Measurements from ENCODE around the gene HOXB3.

The HOXB3 gene

DNA sequence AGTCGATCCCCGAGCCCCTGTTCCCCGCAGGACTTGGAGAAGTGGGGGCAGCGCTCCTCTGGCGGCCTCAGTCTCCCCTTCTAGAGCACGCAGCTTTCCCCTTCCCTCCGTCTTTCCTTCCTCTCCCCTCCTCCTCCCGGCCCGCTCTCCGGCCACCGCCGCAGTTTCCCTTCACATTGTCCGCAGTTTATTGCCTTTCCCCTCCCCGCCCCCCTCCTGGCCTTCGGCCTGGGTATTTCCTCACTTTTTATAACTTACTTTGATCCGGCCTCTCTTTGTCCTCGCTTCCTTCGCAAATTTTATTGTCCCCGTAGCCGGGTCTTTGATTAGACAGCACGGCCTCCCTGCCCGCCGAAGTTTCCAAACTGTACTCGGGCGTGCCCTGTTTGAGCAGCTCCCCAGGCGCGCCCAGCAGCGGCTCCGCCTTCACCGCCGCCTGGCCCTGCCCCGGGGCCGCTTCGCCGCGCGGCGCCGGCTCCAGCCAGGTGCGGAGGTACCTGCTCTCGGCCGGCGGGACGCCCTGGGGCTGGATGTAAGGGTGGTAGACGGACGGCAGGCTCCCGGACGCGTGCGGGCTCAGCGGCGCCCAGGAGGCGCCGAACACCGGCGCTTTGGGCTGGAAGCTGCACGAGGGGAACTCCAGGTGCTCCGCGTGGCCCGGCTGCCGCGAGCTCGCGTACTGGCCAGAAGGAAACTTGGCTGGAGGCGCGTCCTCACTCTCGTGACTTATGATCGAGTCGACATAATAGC, 35.6 kb upstream of the HOXB3 start:
- DNase-seq: peak in 2 of 3 experiments; percentile 67 to 80

DNA sequence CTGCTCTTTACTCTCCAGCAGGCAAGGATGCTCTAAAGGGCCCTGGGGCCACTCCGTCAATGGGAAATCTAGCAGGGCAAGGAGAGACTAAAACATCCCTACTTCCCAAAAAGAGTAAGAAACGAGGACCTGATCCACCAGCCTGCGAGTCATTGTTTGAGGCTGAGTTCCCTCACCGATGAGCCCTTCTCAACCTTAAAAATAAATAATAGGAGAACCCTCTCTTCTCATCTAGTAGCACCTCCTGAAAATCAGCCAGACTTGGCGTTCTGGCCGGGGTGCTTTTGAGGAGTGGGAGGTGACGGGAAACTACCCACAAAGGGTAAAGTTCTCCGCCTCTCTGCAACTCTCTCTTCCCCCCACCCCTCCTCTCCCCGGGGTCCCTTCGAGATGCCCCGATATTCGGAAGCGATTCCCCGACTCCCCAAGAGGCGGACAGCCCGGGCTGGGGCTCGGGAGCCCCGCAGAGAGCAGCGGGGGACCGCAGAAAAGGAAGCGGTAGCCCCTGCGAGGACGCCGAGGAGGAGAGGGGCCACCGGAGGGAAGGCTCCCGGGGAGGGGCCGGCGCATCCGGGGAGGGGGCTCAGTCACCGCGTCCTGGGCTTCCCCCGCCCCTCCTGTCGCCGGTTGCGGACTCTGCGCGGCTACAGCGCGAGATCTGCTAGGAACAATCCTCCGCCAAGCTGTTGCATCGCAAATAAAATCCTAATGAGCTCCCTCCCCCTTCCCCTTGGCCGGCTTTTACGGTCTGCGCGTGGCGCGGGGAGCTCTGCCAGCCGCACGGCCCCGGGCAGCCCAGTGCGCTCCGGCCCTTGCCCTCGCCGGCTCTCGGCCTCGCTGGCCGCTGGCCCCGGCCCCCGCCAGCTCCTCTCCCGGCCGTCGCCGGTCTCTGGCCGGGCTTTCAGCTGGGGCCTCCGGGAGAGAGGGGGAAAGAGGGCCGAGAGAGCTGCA, 34.8 kb upstream of the HOXB3 start:
- DNase-seq: peak in 2 of 3 experiments; percentile 58 to 68

DNA sequence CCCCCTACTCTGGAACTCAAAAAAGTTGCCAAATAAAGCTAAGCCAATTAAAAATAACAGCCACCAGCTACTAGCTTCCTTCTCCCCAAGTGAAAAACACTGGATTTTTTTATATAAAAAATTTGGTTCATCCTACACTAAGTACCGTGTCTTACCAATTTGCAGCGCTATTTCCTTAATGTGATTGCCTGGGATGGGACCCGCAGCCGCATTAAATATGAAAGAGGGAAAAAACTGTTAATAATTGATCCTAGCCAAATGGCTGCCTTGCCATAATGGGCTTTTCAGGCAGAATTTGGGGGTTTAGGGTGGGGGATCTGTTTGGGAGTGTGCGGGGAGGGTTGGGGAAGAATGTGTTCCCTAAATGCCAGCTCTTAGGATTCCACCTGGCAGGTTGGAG, 34.1 kb upstream of the HOXB3 start:
- no peak for DNase-seq

DNA sequence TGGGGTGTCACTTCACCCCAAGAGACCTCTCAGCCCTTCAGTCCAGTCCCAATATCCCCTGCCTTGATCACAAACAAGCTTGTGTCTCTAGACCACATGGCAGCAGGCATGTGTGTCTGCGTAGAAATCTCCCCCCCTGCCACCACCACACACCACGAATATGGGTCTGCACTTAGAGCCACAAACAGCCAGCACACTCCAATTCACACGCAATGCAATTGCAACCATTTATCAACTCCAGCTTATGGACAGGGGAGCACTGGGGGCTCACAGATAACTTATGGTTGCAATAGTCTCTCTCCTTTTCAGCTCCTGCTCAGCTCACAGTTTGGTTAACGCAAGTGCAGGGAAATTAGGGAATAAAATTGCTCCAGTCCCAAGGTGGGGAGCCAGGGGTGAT, 33.5 kb upstream of the HOXB3 start:
- no peak for DNase-seq

DNA sequence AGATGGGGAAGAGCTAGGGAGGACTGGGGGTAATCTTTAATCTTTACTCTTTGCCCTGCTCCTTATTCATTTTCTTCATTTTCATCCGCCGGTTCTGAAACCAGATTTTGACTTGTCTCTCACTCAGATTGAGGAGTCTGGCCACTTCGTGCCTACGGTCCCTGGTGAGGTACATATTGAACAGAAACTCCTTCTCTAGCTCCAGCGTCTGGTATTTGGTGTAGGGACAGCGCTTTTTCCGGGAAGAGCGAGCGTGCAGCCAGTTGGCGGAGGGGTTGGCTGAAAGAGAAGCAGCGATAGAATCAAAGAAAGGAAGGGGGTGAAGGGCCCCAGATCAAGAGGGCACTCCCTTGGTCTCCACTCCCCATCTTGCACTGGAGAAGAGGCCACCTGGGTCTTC, 32.8 kb upstream of the HOXB3 start:
- no peak for DNase-seq

DNA sequence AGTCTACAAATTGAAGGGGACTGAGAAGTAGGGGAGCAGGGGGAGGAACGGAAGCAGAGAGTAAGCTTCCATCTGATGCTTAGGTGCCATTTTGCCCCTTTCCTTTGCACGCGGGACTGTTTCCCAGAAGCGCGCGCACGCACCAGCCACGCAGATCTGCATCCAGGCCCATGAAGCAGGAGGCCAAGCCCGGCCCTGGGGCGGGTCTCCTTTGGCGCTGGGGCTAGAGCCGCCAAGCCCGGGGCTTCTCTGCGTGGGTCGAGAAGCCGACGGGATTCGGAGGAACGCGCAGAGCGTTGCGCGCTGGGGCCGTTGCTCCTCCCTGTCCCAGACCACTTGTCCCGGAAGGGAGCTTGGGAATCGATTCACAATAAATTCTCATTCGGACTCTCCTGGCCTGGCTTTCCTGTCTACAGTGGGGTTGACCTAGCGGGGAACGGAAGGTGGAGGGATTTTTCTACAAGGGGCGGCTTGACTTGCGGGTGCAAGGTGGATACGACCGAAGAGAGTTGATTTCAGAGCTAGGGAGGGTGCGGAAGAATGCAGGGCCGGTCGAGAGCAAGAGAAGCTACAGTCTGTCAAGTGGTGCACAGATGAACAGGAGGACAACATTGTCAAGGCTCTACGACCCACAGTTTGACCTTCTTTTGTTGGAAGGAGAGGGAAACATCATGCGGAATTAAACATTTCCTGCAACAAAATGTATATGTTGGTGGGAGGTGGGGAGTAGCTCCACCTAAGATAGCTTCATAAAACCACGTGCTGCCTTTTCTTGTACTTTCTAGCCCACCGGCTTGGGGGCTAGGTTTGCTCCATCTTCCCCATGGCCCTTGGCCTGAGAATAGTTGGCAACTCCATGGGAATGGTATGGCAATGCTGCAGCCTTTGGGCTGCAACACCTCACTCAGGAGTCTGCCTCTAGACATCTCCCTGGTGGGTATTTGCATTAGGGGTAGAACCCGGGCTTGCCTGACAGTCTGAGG, 31.7 kb upstream of the HOXB3 start:
- DNase-seq: no peak

DNA sequence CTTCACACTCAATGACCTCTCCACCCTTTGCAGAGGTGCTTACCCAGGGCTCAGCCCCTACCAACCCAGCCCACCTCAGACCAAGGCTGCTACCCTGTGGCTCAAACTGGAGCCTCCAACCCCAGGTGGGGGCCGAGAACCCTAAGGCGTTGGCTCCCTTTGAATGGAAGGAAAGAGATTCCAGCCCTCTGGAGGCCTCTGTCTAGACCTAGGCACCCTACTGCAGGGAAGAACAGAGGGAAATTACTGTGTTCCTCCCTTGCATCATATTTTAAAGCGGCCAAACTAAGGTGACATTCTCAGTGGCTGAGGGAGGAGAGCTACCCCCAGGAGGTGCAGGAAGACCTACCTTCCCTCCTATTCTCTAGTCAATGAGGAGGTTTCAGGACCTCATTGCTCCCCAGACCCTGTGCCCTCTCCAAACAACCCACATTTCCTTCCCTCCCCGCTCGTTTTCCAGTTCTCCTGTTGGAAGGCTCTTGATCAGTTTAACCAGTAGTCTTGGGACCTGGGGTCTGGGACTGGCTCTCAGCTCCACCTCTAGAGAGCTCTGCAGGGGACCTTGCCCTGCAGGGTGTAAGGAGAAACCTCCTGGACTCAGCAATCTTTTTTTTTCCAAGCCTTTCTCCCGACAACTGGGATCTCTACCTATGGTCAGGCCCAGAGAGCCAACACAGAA, 30.6 kb upstream of the HOXB3 start:
- no peak for DNase-seq

DNA sequence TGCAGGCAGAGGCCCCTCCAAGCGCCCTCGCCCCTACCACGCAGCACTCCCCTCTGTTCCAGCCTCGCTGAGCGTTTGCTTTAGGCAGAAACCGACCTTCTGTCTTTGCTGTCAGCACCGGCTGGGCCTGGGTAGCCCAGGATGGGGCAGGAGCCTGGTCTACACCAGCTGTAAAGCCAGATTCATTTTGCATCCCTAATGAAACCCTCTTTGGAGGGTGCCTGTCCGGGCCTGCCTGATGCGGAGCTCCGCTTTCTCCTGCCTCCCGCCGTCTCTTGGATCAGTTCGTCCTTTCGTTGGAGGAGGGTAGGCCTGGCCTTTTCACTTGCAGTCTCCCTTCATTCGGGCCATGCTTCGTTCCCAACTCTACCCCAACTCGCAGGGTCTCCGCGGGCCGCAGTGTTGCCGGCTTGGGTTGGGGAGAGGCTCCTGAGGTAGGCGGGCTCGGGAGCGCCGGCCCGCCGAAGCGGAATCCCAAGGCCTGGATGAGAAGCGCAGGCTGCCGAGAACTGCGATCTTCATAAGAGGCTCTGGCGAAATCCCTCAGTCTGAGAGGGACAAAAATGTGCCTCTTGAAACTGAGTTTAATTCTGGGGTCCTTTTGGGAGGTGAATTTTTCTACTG, 29.9 kb upstream of the HOXB3 start:
- no peak for DNase-seq

DNA sequence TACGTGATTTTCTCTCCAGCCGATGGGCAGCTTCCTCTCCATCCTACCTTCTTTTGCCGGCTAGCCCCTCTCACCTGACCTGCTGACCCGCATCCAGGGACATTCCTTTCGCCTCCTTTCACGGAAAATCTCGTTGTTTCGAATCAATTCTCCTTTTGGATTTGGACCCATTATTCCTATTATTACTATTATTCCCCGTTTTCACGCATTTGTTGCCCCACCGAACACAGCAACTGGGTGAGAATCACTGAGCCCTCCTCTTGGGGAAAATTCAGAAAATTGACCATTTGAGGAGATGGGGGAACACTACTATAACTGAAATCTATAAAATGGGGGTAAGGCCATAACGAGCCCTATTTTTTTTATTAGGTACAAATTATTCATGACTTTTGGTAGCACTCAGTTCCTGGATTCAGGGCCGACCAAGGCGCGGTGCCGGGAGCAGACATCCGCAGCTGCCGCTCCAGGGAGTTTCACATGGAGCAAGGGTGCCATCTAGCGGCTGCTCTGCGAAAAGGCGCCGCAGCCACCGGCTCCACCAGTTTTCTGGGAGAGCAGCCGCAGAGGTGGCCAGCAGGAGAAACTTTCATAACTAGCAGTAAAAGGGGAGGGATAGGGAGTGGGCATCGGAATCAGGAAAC, 28.3 kb upstream of the HOXB3 start:
- peak; percentile 81 to 91 (median 87) for DNase-seq

DNA sequence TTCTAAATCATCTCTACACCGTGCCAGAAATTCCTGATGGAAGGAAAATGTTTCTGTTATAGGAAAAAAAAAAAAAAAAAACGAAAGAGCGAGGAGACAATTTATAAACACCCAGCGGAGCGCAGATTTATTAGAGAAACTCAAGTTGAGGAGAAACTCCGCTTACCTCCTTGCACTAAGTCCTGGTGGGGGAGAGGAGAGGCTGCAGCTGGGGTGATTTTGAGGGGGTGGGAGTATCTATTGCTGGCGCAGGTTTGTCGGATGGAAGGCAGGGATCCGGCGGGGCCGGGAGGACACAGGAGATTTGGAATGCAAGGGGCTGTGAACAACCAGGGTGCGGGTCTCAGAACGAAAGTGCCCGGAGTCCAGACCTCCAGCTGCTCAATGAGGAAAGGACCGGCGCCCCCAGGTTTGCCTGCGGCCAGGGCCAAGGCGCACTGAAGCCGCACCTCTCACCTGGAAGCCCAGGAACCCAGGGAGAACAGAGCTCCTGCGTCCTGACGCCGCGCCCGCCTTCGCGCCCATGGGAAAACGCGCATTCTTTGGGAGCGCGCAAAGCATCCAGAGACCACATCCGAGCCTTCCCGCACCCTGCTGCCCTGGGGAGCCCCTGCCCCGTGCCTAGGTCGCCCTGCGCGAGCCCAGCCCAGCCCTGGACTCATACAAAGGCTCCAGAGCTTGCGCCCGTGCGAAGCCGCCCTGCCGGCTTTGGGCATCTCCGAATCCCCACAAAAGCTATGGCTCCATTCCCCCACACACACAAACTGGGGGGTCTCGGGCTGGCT, 27.6 kb upstream of the HOXB3 start:
- no peak for DNase-seq

DNA sequence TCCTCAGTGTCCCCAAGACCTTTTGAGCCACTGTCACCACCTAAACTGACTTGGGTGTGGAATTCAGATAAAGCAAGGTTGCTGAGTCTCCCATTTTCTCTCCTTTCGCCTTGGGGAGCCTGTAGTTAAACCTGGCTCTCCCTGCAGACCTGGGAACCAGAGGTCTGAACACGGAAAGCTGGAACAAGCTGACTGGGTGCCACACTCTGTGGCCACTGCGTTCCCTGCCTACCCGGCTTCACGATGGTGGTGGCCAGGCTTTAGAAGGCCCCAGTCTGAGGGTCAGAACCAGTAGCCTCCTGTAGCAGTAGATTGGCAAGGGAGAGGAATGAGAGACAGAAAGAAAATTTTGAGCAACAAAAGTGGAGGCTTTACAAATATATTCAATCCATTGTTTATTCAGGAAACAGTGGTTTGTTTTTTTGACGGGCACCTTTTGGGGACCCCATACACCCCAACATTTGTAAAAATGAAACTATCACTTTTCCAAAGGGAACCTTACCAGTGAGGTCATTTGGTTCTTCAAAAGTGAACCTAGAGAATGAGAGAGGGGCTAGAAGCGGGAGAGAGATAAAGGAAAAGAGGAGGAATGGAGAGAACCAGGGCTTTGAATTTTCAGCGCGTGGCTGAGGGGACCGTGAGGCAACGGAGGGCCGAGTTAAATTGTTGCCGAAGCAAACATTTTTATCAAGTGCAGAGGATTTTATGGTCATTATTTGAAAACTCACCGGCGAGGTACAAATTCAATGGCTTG, 26.9 kb upstream of the HOXB3 start:
- no peak for DNase-seq

DNA sequence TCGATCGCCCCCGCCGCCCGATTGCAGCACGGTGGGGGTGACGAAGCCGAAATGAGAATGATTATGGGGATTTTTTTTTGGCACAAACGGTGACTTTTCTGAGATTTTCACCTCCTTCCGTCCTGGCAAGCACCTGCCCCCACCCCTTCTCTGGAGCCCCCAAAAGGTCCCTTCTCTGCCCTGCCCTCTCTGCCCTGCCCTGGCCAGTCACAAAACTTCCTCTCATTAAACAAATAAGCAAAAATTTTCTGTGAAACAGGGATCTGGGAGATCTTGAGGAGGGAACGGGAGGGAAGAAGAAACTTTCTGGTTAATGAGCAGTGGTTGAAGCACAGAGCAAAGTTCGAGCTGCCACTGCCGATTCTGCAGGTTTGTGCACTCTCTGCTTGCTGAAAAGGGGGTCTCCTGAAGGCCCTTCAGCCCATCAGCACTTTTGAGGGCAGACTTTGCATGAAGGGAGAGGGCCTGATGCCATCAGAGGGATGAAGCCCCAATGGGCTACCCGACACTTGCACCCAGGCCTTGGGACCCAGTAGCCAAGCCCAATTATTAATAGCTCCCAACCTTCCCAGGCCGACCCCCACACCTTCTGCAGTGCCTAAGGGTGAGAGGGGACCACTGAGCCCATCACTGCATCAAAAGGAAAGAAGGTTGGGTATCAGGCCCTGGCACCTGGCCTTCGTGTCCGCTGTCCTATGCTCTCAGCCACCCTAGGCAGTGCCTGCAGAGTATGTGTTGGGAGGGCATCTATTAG, 26.1 kb upstream of the HOXB3 start:
- DNase-seq: no peak

DNA sequence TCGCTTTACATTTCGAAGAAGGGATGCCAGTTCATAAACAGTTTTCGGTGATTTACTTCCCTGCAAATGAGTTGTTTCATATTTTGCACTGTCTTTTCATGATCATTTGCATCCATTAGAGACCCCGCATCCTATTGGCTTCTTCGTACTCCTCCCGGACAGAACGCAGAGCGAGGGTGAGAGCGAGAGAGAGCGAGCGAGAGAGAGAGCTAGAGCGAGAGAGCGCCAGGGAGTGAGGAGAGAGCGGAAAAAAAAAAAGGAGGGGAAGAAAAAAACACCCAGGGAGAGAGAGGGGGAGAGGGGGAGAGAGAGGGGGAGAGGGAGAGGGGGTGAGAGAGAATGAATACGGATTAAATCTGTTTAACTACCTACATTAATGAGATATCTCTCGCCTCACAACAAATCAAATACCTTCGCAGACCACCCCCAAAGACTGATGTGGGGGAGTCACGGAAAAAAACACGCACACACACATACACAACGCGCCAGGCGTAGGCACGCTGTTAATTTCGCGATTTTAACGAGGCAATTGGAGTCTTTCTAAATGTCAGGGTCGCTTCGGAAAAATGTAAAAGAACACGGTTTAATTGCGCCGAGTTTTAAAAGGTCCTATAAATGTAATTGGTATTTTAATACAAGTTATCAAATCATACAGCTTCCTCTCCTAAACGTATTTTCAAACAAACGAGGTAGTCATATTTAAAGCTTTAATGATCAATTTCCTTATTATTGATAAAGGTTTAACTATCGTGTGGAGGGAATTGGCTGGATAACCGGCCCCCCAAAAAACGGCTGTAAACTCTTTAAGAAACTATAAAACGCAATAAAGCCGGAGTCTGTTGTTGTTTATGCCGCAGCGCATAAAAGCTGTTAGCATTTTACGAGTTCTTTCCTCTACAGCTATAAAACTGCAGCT, 25.3 kb upstream of the HOXB3 start, which contains the start of gene HOXB8:
Gene HOXB8 (minus strand): TSS at position 246 of the 916 bp plus-strand sequence. CDS start 588 bp downstream, outside the sequence.
- peak in 2 of 3 experiments; percentile 25 to 60 for DNase-seq

DNA sequence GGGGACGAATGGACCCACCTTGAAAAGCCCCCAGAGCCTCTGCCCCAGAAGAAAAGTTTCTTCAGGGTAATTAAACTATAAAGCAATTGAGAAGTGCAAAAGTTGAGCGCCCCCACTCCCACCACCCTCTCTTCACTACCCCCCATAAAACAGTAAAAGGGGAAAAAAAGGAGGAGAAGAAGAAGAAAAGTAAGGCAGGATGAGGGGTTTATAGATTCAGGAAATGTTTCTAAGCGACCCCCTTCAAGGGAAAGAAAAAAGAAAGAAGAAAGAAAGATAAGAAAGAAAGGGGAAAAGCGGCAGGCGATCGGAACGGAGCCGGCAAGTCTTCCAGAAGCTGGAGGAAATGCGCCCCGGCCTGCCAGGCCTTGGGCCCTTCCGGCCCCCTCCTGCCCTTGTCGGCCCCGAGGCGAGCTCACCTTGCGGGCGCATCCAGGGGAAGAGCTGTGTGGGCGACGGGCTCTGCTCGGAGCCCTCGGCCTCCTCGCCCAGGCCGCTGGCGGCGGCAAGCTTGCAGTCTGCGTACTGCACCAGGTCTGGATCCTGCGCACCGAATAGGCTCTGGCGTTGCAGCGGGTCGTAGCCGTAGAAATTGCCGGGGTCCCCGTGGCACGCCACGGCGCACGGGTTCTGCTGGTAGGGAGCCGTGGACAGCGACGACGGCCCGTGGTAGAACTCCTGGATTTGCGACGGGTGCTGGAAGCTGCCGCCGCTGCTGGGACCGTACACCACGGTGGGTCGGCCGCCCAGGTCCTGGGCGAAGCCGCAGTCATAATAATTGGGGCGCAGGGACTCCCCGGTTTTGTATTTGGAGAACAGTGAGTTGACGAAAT, 24.0 kb upstream of the HOXB3 start:
- DNase-seq: peak in 2 of 3 experiments; percentile 49 to 53

DNA sequence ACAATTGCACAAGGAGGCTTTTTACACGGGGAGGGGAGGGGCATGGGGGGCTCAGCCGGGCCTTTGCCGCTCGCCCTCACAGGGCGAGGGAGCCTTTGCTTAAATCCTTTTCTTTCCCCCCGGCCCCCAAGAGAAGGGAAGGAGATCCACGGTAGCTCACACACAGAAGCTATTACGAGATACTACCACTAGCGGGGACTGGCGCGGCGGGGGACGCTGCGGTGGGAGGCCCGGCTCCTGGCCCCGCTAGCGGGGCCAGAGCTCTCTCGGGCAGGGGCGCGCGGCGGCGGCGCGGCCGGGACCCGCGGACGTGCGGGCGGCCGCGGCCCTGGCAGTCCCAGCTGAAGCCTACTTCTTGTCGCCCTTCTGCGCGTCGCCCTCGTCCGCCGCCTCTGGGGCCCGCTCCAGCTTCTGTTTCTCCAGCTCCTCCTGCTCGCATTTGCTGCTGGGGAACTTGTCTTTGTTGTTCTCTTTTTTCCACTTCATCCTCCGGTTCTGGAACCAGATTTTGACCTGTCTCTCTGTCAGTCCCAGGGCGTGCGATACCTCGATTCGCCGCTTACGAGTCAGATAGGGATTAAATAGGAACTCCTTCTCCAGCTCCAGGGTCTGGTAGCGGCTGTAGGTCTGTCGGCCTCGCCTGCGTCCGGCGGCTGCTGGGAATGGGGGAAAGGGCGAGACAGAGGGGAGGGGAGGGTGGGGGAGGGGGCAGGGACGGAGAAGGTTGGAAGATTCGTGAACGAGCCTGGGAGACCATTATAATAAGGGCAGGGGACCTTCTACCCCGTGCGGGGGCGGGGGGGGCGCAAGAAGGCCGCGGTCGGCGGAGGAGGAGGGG, 23.0 kb upstream of the HOXB3 start:
- peak in 2 of 3 experiments; percentile 81 to 86 for DNase-seq

All from NCI-H1417 (cell line).